ENCODE results near the gene STRN3.

DNA sequence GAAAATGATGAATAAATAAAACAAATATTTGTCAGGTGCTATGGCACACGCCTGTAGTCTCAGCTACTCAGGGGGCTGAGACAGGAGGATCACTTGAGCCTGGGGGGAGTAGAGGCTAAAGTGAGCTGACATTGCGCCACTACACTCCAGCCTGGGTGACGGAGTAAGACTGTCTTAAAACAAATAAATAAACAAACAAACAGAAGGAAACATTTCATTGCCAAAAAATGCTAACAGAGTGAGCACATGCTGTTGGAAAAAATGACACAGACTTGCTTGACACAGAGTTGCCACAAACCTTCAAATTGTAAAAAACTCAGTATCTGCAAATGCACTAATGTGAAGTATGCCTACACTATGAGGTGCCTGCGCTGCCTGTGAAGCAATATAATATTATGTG is 51.6 kb downstream of the STRN3 start:
- TF ChIP-seq POLR2AphosphoS5 (IDR thresholded peaks at IDR 0.05; ENCODE audit: borderline replicate concordance, low read depth, low read length) (no peak), EZH2 (IDR thresholded peaks at IDR 0.05) (no peak)
